RWPE1 (cell line): ENCODE data around the gene PRPF40B.

Source experiments
- CTCF ChIA-PET: fragments of 350-600 bp; sonication (Branson Sonifier 250); formaldehyde crosslinking; extraction: SDS; loops from one replicate; lab custom pipeline; 2021; lab: Yijun Ruan, JAX
- POLR2A ChIA-PET: fragments of 400-600 bp; formaldehyde crosslinking; extraction: SDS; loops from one replicate; lab custom pipeline; 2020; ENCODE audit warnings: antibody characterized with exemption; ENCODE audit not compliant: low non-redundant PET; lab: Yijun Ruan, JAX
- DNase-seq: peaks from one replicate; pipeline ENCODE4 v3.0.0; 2012; ENCODE audit warnings: low spot score
- H3K27ac ChIP-seq: fragments of 450-650 bp; 2 replicates; pipeline ENCODE4 v1.5.1; 2017
- CTCF ChIP-seq: fragments of 450-650 bp; conservative IDR thresholded peaks from 2 replicates; pipeline ENCODE4 v1.5.1; 2017; ENCODE audit warnings: low read depth, mild to moderate bottlenecking

The PRPF40B gene

DNA sequence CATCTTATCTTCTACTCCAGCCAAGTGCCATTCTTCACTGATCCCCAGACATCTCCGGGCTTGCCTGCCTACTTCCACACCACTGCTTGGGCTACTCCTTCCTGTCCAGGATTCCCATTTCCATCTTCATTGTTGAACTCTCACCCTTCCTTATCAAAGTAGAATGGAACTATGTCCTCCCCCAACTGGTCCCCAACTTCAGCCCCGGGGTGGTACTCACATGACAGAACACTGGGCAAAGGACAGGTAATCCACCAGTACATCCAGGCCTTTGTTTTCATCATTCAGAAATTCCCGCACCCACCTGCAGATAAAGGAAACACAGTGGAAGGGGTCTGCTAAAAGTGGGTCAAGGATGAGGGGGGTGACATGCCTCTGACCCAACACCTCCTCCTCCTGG, 38.4 kb downstream of the PRPF40B start:
- ChIA-PET CTCF (no interaction called here), POLR2A (no interaction called here)
- H3K27ac ChIP-seq, result no peak overlapping the region
- DNase-seq, result no peak
- no peak for TF ChIP-seq CTCF

DNA sequence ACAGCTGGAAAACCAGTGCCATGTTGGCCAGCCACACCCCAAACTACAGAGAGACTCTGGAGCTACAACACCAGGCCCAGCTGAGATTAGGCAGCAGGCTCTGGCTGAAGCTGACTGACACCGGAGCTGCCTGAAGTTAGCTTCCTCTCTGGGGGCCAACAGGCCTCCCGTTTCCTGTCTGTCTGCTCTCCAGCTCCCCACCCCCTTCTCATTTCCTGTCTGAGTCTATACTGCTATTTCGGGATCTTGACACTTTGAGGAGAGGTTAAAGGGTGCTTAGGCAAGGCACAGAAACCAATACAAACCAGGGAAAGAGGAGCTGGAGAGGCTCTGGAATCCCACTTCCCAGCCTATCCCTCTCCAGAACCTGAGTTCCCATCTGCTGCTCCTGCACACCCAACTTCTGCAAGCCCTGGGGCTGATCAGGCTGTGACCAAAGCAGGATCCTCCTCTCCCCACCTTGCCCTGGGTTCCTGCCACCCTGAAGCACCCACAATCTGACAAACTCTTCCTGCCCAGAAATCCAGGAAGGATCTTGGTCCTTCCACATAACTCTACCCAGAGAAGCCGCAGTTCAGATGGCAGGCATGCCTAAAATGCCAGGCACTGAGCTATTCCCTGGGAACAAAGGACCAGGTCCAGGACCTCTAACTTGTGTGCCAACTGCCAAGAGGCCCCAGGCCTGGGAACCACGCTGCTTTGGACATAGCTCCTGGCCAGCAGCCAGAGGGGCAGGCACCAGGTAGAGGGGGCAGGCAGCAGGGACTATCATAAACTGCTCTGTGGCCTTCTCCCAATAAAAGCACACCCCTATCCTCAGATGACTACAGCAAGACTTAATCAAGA, 39.9 kb downstream of the PRPF40B start:
- no peak for TF ChIP-seq CTCF
- CTCF ChIA-PET, result no interaction called here
- H3K27ac ChIP-seq, result peak overlapping the region; percentile 80
- POLR2A ChIA-PET, result no interaction called here
- DNase-seq, result peak; percentile 70

GRCh38 chr12:49664167-49664566, 40.8 kb downstream of the PRPF40B start:
- CTCF ChIA-PET, result interaction anchor here (0.5 to 0.6 kb wide), 2 partner anchors 39 to 374 kb away, joined by 3 to 4 read pairs; no protein-coding TSS in a partner anchor
- peak overlapping the region; percentile 80; the same call in 1 of the 2 replicates for H3K27ac ChIP-seq
- no peak for DNase-seq
- no peak for TF ChIP-seq CTCF
- POLR2A ChIA-PET, result no interaction called here

DNA sequence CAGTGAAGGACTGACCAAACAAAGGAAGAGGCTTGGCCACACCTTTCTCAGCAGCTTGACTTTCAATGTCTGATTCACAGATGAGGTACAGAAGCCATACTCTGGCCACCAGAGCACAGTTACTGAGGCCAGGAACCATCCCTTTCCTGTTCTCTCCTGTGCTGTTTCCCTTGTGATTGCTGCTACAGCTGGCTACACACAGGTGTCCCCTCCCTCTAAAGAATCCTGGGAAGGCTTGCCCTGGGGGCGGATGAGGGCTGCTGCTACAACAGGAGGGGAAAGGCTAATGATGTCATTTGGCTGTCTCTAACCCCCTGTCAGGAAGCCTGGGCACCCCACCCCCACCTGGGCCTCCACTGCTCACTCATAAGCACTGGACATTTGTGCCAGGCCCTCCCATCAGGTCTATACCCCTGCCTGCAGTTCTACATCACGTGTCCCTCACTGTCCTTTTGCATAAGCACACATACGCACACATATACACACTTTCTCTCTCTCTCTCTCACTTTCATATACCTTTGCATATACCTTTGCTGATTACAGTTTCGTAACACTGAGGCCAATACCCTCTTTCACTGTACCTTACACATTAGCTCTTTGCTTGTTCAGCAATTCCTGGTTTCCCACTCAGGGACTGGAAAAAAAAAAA, 41.4 kb downstream of the PRPF40B start:
- no peak for DNase-seq
- ChIA-PET CTCF (interaction anchor here (0.5 to 0.6 kb wide), 3 partner anchors 16 to 374 kb away, joined by 3 to 4 read pairs (median 3); no protein-coding TSS in a partner anchor), POLR2A (no interaction called here)
- no peak for TF ChIP-seq CTCF
- peak overlapping the region; percentile 80; the same call in 1 of the 2 replicates for H3K27ac ChIP-seq

- CTCF ChIA-PET, result interaction anchor here (0.6 kb wide), 1 partner anchor 17 kb away, joined by 3 read pairs; no protein-coding TSS in a partner anchor
- POLR2A ChIA-PET, result no interaction called here
- no peak for DNase-seq
- H3K27ac ChIP-seq, result no peak overlapping the region
- TF ChIP-seq CTCF, result no peak
These were observed 42.0 kb downstream of the PRPF40B start for GRCh38 chr12:49665384-49665783.

- ChIA-PET CTCF (no interaction called here), POLR2A (no interaction called here)
- no peak for DNase-seq
- no peak overlapping the region for H3K27ac ChIP-seq
- TF ChIP-seq CTCF, result no peak
These were observed 42.8 kb downstream of the PRPF40B start for GRCh38 chr12:49666176-49666575.
